ENCODE data around the gene NRXN3. TPM values are rescaled to one million over a fixed set of nuclear protein-coding genes. Genes with fewer than 3 reads are reported as not detected.

The NRXN3 gene
- polyA plus RNA-seq, 1 donor from 2014 or later = 110 TPM

DNA sequence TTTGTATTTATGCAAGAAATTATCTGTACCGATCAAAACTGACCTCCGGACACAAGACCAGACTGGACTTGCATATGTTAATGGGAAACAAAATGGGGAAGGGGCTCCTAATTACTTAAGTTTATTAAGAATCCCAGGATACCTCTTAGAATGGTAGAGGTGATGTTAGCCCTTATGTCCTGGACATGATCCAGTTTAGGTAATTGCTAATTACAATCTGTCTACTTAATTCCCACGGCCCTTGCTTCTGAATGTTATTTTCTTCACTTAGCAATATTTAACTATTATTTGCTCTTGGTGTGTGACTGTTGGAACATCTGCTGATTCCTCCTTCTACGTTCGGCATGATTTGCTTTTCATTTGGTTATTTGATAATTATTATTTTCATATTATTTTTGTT lies 1397.1 kb downstream of the NRXN3 start:
- no peak overlapping the region for H3K9ac ChIP-seq (ENCODE audit: low read length)

DNA sequence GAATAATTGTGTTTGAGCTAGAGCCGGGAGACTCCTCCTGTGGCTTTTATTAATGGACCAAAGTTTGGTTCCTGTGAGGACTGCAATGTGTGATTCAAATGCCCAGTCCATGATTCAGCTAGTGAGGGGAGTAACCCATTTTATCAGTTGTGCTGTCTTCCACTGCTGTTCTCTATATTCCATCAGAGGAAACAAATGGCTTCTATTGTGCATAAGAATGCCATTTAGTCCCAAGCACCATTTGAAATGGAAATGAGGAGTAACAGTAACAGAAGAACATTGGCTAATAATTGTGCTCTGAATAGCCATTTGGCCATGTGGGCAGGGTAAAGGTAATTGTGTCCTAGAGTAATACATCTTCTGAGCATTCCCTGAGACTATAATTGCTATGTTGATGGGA lies 1398.4 kb downstream of the NRXN3 start:
- Histone ChIP-seq H3K27me3 (ENCODE audit: insufficient read depth, low read depth, low read length) (no peaks in the 10 kb centered on the region), H3K9me2 (ENCODE audit: insufficient read depth, low read length) (no peaks in the 10 kb centered on the region), H3K9me3 (ENCODE audit: low read length) (no peaks in the 10 kb centered on the region), H3K36me3 (ENCODE audit: insufficient read depth, low read length) (no peaks in the 10 kb centered on the region), H4K20me1 (ENCODE audit: insufficient read depth) (no peaks in the 10 kb centered on the region), H3K4me3 (ENCODE audit: low read length) (no peak overlapping the region), H2AFZ (ENCODE audit: low read depth, low read length) (no peak overlapping the region), H3K4me2 (ENCODE audit: low read length) (no peak overlapping the region), H3K9ac (ENCODE audit: low read length) (no peak overlapping the region), H3K79me2 (replicated peaks; ENCODE audit: insufficient read depth, low read length) (no peaks in the 10 kb centered on the region), H3F3A (ENCODE audit: insufficient read depth, low read length, poor library complexity, severe bottlenecking) (no peaks in the 10 kb centered on the region), H3K27ac (ENCODE audit: low read length) (peak overlapping the region; percentile 7)
- TF ChIP-seq, protein P1, sequence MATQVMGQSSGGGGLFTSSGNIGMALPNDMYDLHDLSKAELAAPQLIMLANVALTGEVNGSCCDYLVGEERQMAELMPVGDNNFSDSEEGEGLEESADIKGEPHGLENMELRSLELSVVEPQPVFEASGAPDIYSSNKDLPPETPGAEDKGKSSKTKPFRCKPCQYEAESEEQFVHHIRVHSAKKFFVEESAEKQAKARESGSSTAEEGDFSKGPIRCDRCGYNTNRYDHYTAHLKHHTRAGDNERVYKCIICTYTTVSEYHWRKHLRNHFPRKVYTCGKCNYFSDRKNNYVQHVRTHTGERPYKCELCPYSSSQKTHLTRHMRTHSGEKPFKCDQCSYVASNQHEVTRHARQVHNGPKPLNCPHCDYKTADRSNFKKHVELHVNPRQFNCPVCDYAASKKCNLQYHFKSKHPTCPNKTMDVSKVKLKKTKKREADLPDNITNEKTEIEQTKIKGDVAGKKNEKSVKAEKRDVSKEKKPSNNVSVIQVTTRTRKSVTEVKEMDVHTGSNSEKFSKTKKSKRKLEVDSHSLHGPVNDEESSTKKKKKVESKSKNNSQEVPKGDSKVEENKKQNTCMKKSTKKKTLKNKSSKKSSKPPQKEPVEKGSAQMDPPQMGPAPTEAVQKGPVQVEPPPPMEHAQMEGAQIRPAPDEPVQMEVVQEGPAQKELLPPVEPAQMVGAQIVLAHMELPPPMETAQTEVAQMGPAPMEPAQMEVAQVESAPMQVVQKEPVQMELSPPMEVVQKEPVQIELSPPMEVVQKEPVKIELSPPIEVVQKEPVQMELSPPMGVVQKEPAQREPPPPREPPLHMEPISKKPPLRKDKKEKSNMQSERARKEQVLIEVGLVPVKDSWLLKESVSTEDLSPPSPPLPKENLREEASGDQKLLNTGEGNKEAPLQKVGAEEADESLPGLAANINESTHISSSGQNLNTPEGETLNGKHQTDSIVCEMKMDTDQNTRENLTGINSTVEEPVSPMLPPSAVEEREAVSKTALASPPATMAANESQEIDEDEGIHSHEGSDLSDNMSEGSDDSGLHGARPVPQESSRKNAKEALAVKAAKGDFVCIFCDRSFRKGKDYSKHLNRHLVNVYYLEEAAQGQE (IDR thresholded peaks at IDR 0.05; ENCODE audit: borderline replicate concordance) = no peak
- TF ChIP-seq MXI1 (conservative IDR thresholded peaks at IDR 0.05; ENCODE audit: poor library complexity, severe bottlenecking) (no peak), EP300 (conservative IDR thresholded peaks at IDR 0.05; ENCODE audit: poor library complexity, severe bottlenecking) (no peak), TAF1 (IDR thresholded peaks at IDR 0.05; ENCODE audit: low read depth) (no peak), RAD21 (conservative IDR thresholded peaks at IDR 0.05) (no peak), SMC3 (conservative IDR thresholded peaks at IDR 0.05; ENCODE audit: poor library complexity) (no peak), EZH2 (IDR thresholded peaks at IDR 0.05; ENCODE audit: borderline replicate concordance, insufficient read depth, low read length, poor library complexity, severe bottlenecking) (no peak), POLR2AphosphoS5 (IDR thresholded peaks at IDR 0.05) (no peak)
- TF ChIP-seq, protein P2, sequence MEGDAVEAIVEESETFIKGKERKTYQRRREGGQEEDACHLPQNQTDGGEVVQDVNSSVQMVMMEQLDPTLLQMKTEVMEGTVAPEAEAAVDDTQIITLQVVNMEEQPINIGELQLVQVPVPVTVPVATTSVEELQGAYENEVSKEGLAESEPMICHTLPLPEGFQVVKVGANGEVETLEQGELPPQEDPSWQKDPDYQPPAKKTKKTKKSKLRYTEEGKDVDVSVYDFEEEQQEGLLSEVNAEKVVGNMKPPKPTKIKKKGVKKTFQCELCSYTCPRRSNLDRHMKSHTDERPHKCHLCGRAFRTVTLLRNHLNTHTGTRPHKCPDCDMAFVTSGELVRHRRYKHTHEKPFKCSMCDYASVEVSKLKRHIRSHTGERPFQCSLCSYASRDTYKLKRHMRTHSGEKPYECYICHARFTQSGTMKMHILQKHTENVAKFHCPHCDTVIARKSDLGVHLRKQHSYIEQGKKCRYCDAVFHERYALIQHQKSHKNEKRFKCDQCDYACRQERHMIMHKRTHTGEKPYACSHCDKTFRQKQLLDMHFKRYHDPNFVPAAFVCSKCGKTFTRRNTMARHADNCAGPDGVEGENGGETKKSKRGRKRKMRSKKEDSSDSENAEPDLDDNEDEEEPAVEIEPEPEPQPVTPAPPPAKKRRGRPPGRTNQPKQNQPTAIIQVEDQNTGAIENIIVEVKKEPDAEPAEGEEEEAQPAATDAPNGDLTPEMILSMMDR (IDR thresholded peaks at IDR 0.05; ENCODE audit: poor library complexity, severe bottlenecking) = no peak

More for the DNA sequence above, 1397.1 kb downstream of the NRXN3 start:
- no peaks in the 10 kb centered on the region for H3K27me3 ChIP-seq (ENCODE audit: insufficient read depth, low read depth, low read length)
- H3F3A ChIP-seq (ENCODE audit: insufficient read depth, low read length, poor library complexity, severe bottlenecking) = no peaks in the 10 kb centered on the region
- H3K9me2 ChIP-seq (ENCODE audit: insufficient read depth, low read length) = no peaks in the 10 kb centered on the region
- H3K4me2 ChIP-seq (ENCODE audit: low read length) = no peak overlapping the region
- H3K9me3 ChIP-seq (ENCODE audit: low read length) = no peaks in the 10 kb centered on the region
- TF ChIP-seq EZH2 (IDR thresholded peaks at IDR 0.05; ENCODE audit: borderline replicate concordance, insufficient read depth, low read length, poor library complexity, severe bottlenecking) (no peak), TAF1 (IDR thresholded peaks at IDR 0.05; ENCODE audit: low read depth) (no peak), MXI1 (conservative IDR thresholded peaks at IDR 0.05; ENCODE audit: poor library complexity, severe bottlenecking) (no peak), EP300 (conservative IDR thresholded peaks at IDR 0.05; ENCODE audit: poor library complexity, severe bottlenecking) (no peak), RAD21 (conservative IDR thresholded peaks at IDR 0.05) (no peak), POLR2AphosphoS5 (IDR thresholded peaks at IDR 0.05) (no peak), SMC3 (conservative IDR thresholded peaks at IDR 0.05; ENCODE audit: poor library complexity) (no peak)
- TF ChIP-seq, protein P1 (IDR thresholded peaks at IDR 0.05; ENCODE audit: borderline replicate concordance) = no peak
- TF ChIP-seq, protein P2 (IDR thresholded peaks at IDR 0.05; ENCODE audit: poor library complexity, severe bottlenecking) = no peak
- H2AFZ ChIP-seq (ENCODE audit: low read depth, low read length) = no peak overlapping the region
- no peaks in the 10 kb centered on the region for H3K36me3 ChIP-seq (ENCODE audit: insufficient read depth, low read length)
- no peak overlapping the region for H3K27ac ChIP-seq (ENCODE audit: low read length)
- no peaks in the 10 kb centered on the region for H3K79me2 ChIP-seq (replicated peaks; ENCODE audit: insufficient read depth, low read length)
- no peaks in the 10 kb centered on the region for H4K20me1 ChIP-seq (ENCODE audit: insufficient read depth)
- H3K4me3 ChIP-seq (ENCODE audit: low read length) = no peak overlapping the region
